OCI-LY3 (cell line): Measurements from ENCODE around the gene ENTPD7.
A peak's percentile ranks its signal among the peaks of the same experiment; 100 is the strongest.

Source experiments
- H2AFZ ChIP-seq: fragments of 200-600, 300-600 bp; shearing (Covaris generic); 2 replicates; pipeline ENCODE4 v1.6.0; 2014; ENCODE audit warnings: antibody characterized with exemption, low read depth, low read length
- H3K27ac ChIP-seq: fragments of 200-600, 300-600 bp; sonication (generic); 2 replicates; pipeline ENCODE4 v1.5.1; 2014; ENCODE audit warnings: mild to moderate bottlenecking, low read length, moderate library complexity, mixed read lengths
- H3K27me3 ChIP-seq: fragments of 200-600, 300-600 bp; sonication (generic); 2 replicates; pipeline ENCODE4 v1.6.1; 2014; ENCODE audit warnings: low read depth, low read length, mixed read lengths
- H3K36me3 ChIP-seq: fragments of 200-600, 300-600 bp; sonication (generic); replicated peaks from 2 replicates; pipeline ENCODE3; 2014; ENCODE audit warnings: low read depth, low read length, mixed read lengths
- H3K4me1 ChIP-seq: fragments of 300-600, 200-600 bp; sonication (generic); 2 replicates; pipeline ENCODE4 v1.6.1; 2014; ENCODE audit warnings: low read length, mixed read lengths
- H3K4me2 ChIP-seq: fragments of 200-600, 300-600 bp; sonication (generic); 2 replicates; pipeline ENCODE4 v1.6.1; 2014; ENCODE audit warnings: low read length, mixed read lengths
- H3K4me3 ChIP-seq: fragments of 300-600, 200-600 bp; sonication (generic); 2 replicates; pipeline ENCODE4 v1.5.1; 2014; ENCODE audit warnings: antibody characterized with exemption, mild to moderate bottlenecking, low read length, moderate library complexity
- H3K79me2 ChIP-seq: fragments of 300-600, 200-600 bp; shearing (Covaris generic); 2 replicates; pipeline ENCODE4 v1.6.1; 2014; ENCODE audit warnings: mild to moderate bottlenecking, low read length, mixed read lengths
- H3K9ac ChIP-seq: fragments of 300-600, 200-600 bp; shearing (Covaris generic); 2 replicates; pipeline ENCODE4 v1.6.0; 2014; ENCODE audit warnings: mild to moderate bottlenecking, low read length, moderate library complexity
- H3K9me3 ChIP-seq: fragments of 200-600, 300-600 bp; shearing (Covaris generic); 2 replicates; pipeline ENCODE4 v1.6.1; 2014; ENCODE audit warnings: low read length, mixed read lengths; ENCODE audit not compliant: insufficient read depth
- H4K20me1 ChIP-seq: fragments of 200-600, 300-600 bp; sonication (generic); 2 replicates; pipeline ENCODE4 v1.6.1; 2016; ENCODE audit warnings: low read length, mixed read lengths; ENCODE audit not compliant: insufficient read depth
- CTCF ChIP-seq: fragments of 200-600, 300-600 bp; sonication (generic); IDR thresholded peaks from 2 replicates; pipeline ENCODE4 v1.5.1; 2014; ENCODE audit warnings: antibody characterized with exemption, low read length, low read depth
- EZH2phosphoT487 ChIP-seq: fragments of 200-600 bp; shearing (Covaris generic); IDR thresholded peaks from 2 replicates; pipeline ENCODE4 v1.6.1; 2018; ENCODE audit warnings: antibody characterized with exemption, mixed run types, low read depth

The ENTPD7 gene

DNA sequence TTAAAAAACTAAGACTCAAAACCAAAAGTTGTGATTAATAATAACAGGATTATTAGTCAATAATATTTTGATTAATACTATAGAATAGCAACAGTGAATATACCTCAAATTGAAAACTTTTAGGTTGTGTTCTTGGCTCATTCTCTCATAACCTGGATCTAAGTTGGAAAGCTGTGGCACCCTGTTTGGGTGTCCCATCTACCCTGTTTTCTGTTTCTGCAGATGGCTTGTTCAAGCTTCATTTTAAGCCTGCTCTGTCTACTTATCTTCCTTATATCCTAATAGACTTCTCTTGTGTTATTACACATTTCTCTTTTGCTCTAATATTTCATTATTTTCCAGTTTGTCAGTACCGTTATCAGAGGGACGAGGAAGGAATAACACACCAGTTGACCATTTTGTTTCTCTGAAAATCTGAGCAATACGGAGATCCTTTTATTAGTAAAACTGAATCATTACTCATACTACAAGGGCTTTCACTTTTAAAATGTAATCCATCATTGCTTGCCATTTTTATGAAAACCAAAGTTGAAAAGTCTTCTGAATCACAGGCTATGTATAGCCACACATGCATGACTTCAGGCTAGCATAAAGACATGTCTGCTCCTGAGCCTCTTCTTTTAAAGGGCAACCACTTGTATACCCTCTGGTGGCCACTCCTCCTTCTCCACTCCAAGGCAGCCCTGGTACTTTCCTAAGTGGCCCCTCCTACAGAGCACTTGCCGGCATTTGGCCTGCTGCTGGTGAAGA, 50.3 kb downstream of the ENTPD7 start:
- peaks cover 32% of the 10 kb centered on the region for H3K4me1 ChIP-seq
- no peaks in the 10 kb centered on the region for H3K27me3 ChIP-seq
- no peaks in the 10 kb centered on the region for H3K9me3 ChIP-seq
- no peaks in the 10 kb centered on the region; the same call in 1 of the 2 replicates for H4K20me1 ChIP-seq
- H2AFZ ChIP-seq: no peak overlapping the region
- H3K36me3 ChIP-seq: peaks cover 19% of the 10 kb centered on the region
- no peaks in the 10 kb centered on the region for H3K79me2 ChIP-seq
- peak overlapping the region; percentile 64 for H3K4me2 ChIP-seq
- TF ChIP-seq CTCF: no peak
- TF ChIP-seq EZH2phosphoT487: no peak
- peak overlapping the region; percentile 61 for H3K27ac ChIP-seq
- H3K9ac ChIP-seq: no peak overlapping the region
- H3K4me3 ChIP-seq: no peak overlapping the region

DNA sequence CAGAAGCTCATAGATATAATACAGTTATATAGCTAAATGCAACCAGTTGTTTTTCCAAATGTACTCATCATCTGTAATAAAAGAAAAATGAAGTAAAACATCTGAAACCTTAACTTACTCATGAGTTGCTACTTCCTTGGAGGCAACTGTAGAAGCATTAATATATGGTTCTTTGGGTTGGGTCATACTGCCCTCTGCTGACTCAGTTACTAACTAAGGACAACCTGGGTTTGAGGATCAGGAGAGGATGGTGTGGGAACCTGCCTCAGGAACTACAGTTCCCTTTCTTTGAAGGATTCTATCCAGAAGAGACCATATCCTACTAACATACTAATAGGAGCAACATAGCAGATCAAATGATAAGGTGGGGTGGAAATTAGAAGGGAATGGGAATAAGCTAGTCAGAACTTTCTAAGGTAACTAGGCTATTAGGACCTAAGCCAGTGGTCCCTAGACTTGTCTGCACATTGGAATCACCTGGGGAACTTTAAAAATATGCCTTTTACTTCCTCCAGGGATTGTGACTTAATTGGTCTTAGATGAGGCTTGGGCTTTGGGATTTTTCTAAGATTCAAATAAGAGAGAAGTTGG, 51.9 kb downstream of the ENTPD7 start:
- Histone ChIP-seq H3K9ac (no peak overlapping the region), H3K9me3 (no peaks in the 10 kb centered on the region)

DNA sequence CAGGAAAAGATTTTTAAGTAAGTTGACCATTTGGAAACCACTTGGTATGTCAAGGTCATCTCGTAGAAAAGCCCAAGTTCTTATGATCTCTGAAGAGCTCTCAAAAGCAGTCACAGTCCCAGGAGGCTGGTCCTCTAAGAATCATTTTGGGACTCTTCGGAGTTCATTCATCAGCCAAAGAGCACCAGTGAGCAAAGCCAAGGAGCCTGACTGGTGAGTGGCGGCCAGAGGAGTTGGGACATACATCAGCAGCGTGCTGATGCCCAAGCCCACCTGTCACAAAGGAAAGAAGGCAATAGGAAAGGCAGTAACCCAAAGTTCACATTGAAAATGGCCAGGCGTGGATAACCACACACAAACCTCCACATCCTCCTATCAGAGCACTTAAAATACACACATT, 55.1 kb downstream of the ENTPD7 start:
- Histone ChIP-seq H3K9me3 (no peaks in the 10 kb centered on the region), H3K4me2 (no peak overlapping the region), H2AFZ (no peak overlapping the region), H3K4me1 (peaks cover 22% of the 10 kb centered on the region), H3K4me3 (no peak overlapping the region), H3K79me2 (no peaks in the 10 kb centered on the region), H3K27me3 (no peaks in the 10 kb centered on the region), H4K20me1 (no peaks in the 10 kb centered on the region; the same call in 1 of the 2 replicates), H3K36me3 (peaks cover 18% of the 10 kb centered on the region), H3K9ac (no peak overlapping the region), H3K27ac (no peak overlapping the region)
- no peak for TF ChIP-seq EZH2phosphoT487
- no peak for TF ChIP-seq CTCF

More for the DNA sequence above, 51.9 kb downstream of the ENTPD7 start:
- Histone ChIP-seq H2AFZ (no peak overlapping the region), H3K27me3 (no peaks in the 10 kb centered on the region), H3K4me2 (no peak overlapping the region), H3K27ac (no peak overlapping the region), H3K4me1 (peaks cover 32% of the 10 kb centered on the region), H3K36me3 (peaks cover 20% of the 10 kb centered on the region), H3K4me3 (no peak overlapping the region), H4K20me1 (no peaks in the 10 kb centered on the region; the same call in 1 of the 2 replicates), H3K79me2 (no peaks in the 10 kb centered on the region)
- TF ChIP-seq EZH2phosphoT487: no peak
- TF ChIP-seq CTCF: peak; percentile 65

DNA sequence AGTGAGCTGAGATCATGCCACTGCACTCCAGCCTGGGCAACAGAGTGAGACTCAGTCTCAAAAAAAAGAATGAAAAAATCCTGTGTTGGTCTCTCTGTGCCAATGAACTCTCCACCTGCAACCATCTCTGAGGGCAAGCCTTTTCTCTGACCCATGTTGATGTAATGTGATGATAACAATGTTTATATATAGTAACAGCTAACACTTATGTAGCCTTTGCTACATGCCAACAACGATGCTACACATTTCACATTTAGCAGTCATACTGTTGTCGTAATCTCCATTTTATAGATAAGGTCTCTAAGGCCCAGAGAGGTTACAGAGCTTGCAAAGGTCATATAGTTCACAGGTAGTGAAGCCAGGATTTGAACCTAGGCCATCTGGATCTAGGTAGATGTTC, 61.1 kb downstream of the ENTPD7 start:
- Histone ChIP-seq H3K36me3 (peaks cover 17% of the 10 kb centered on the region), H3K27me3 (no peaks in the 10 kb centered on the region), H3K9me3 (no peaks in the 10 kb centered on the region)

More for the DNA sequence above, 61.1 kb downstream of the ENTPD7 start:
- H3K4me2 ChIP-seq: no peak overlapping the region
- TF ChIP-seq EZH2phosphoT487: no peak
- no peak for TF ChIP-seq CTCF
- no peaks in the 10 kb centered on the region for H3K79me2 ChIP-seq
- no peak overlapping the region for H3K4me3 ChIP-seq
- H3K9ac ChIP-seq: no peak overlapping the region
- H2AFZ ChIP-seq: no peak overlapping the region
- H3K4me1 ChIP-seq: no peaks in the 10 kb centered on the region
- H4K20me1 ChIP-seq: no peaks in the 10 kb centered on the region
- no peak overlapping the region for H3K27ac ChIP-seq
